HG02571 (cell line): ENCODE results near the gene ATXN1.

Experiments
- ATAC-seq: cut with Tn5 transposase; IDR thresholded peaks from one replicate; pipeline ENCODE4 v1.9.1; 2021; ENCODE audit warnings: mild to moderate bottlenecking, moderate library complexity; ENCODE audit not compliant: unreplicated experiment

Gene ATXN1

GRCh38 chr6:16253399-16254144 lies 507.7 kb downstream of the ATXN1 start:
- ATAC-seq = no peak

GRCh38 chr6:16252686-16253299 lies 508.5 kb downstream of the ATXN1 start:
- no peak for ATAC-seq

DNA sequence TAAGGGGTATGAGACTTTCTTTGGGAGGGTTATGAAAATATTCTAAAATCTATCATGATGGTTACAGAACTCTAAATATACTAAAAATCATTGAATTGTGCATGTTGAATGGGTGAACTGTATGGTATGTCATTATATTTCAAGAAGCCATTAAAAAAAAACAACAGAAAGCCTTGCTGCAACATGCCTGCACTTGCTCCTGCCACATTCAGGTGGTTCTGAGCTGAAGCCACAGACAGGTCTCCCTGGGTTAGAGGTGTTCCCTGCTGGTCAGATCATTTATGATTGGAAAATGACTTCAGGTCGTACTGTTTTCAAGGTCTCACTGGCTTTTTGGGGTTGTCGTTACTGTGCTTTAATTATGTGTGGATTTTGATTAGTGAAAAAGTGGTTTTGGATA lies 509.6 kb downstream of the ATXN1 start:
- no peak for ATAC-seq

DNA sequence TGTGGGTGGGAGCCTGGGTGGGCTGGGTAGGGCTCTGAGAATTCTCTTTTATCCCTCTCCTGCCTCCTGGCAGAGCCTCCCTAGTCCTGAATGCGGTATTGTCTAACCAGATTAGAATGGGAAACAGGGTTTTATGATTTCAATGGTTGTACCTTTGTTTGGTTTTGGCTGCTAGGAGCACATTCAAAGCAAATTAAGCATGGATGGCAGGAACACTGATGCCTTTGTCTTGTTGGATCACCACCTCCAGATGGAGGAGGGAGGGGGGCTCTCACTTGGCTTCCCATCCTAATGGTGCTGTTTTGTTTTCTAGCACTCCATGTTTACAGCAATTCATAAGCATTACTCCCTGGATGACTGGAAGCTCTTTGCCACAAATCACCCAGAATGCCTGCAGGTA lies 511.3 kb downstream of the ATXN1 start:
- no peak for ATAC-seq
